ENCODE data around the gene ZSCAN10.

The ZSCAN10 gene

GRCh38 chr16:3112881-3113574 is 13.9 kb upstream of the ZSCAN10 start:
- TF ChIP-seq USF1 (IDR thresholded peaks at IDR 0.05) (no peak), MAX (IDR thresholded peaks at IDR 0.05) (no peak), CREB1 (IDR thresholded peaks at IDR 0.05; ENCODE audit: low read depth) (no peak)

GRCh38 chr16:3112058-3112880 is 13.2 kb upstream of the ZSCAN10 start, which contains the start of gene ZNF205:
Gene ZNF205, plus strand, starts transcription at chr16:3112586. Its CDS starts 845 bp downstream, at chr16:3113431.
- TF ChIP-seq TAF1 (IDR thresholded peaks at IDR 0.05; ENCODE audit: low read depth) (peak; percentile 96), FOXM1 (IDR thresholded peaks at IDR 0.05; ENCODE audit: borderline replicate concordance, low read depth) (no peak), NFIC (IDR thresholded peaks at IDR 0.05) (no peak), MAX (IDR thresholded peaks at IDR 0.05) (peak; percentile 75), CEBPB (IDR thresholded peaks at IDR 0.05) (0 out of 2 replicates have a peak, but pooled peaks have one; percentile 13), TCF12 (IDR thresholded peaks at IDR 0.05; ENCODE audit: low read depth) (peak; percentile 72), USF1 (IDR thresholded peaks at IDR 0.05) (peak; percentile 69; the same call in 1 of the 2 replicates), ZBTB7A (IDR thresholded peaks at IDR 0.05; ENCODE audit: low read depth) (peak; percentile 85), EP300 (IDR thresholded peaks at IDR 0.05; ENCODE audit: borderline replicate concordance) (no peak), REST (IDR thresholded peaks at IDR 0.05; ENCODE audit: low read depth) (no peak), YY1 (IDR thresholded peaks at IDR 0.05; ENCODE audit: low read depth) (0 out of 2 replicates have a peak, but pooled peaks have one; percentile 57), TEAD4 (IDR thresholded peaks at IDR 0.05) (peak; percentile 23; the same call in 1 of the 2 replicates), CREB1 (IDR thresholded peaks at IDR 0.05; ENCODE audit: low read depth) (no peak), RAD21 (IDR thresholded peaks at IDR 0.05; ENCODE audit: low read depth) (no peak), EGR1 (IDR thresholded peaks at IDR 0.05) (no peak; the same call in 1 of the 2 replicates)

- TF ChIP-seq RAD21 (IDR thresholded peaks at IDR 0.05; ENCODE audit: low read depth): no peak
- no peak for TF ChIP-seq CEBPB (IDR thresholded peaks at IDR 0.05)
- peak; percentile 96 for TF ChIP-seq TAF1 (IDR thresholded peaks at IDR 0.05; ENCODE audit: low read depth)
- peak; percentile 68; the same call in 1 of the 2 replicates for TF ChIP-seq TCF12 (IDR thresholded peaks at IDR 0.05; ENCODE audit: low read depth)
- TF ChIP-seq EGR1 (IDR thresholded peaks at IDR 0.05): 0 out of 2 replicates have a peak, but pooled peaks have one; percentile 5
- TF ChIP-seq ZBTB7A (IDR thresholded peaks at IDR 0.05; ENCODE audit: low read depth): peak; percentile 85
- 0 out of 2 replicates have a peak, but pooled peaks have one; percentile 43 for TF ChIP-seq NFIC (IDR thresholded peaks at IDR 0.05)
- TF ChIP-seq MAX (IDR thresholded peaks at IDR 0.05): peak; percentile 66
- no peak for TF ChIP-seq CREB1 (IDR thresholded peaks at IDR 0.05; ENCODE audit: low read depth)
- no peak for TF ChIP-seq REST (IDR thresholded peaks at IDR 0.05; ENCODE audit: low read depth)
- TF ChIP-seq EP300 (IDR thresholded peaks at IDR 0.05; ENCODE audit: borderline replicate concordance): no peak
- peak; percentile 41 for TF ChIP-seq USF1 (IDR thresholded peaks at IDR 0.05)
- no peak for TF ChIP-seq YY1 (IDR thresholded peaks at IDR 0.05; ENCODE audit: low read depth)
- TF ChIP-seq FOXM1 (IDR thresholded peaks at IDR 0.05; ENCODE audit: borderline replicate concordance, low read depth): no peak
- TF ChIP-seq TEAD4 (IDR thresholded peaks at IDR 0.05): no peak
Measured at GRCh38 chr16:3106205-3106928, 7.3 kb upstream of the ZSCAN10 start.
